H1 (cell line): Measurements from ENCODE around the gene SCN10A. TPM values are rescaled to one million over a fixed set of nuclear protein-coding genes. Genes with fewer than 3 reads are reported as not detected.

Source experiments
- CTCF ChIA-PET: fragments of 300-600 bp; sonication (Branson Sonifier 250); formaldehyde crosslinking; loops from one replicate; lab custom pipeline; 2021; ENCODE audit not compliant: partially characterized antibody; lab: Charles Lee
- POLR2A ChIA-PET: fragments of 300-600 bp; sonication (Branson Sonifier 250); formaldehyde crosslinking; loops from one replicate; lab custom pipeline; 2021; ENCODE audit warnings: inconsistent platforms; ENCODE audit not compliant: partially characterized antibody; lab: Charles Lee
- DNase-seq, 2 experiments: peaks; one replicate each; pipeline versions ENCODE4 v3.0.0 to v3.0.0-alpha.2; 2010 to 2022; ENCODE audit warnings: low spot score in 2 of 2, low read depth in 1 of 2, mixed read lengths in 1 of 2
- FAIRE-seq: peaks from 2 replicates; lab custom pipeline; 2011; peaks lifted over from hg19 to GRCh38; lab: Jason Lieb, UNC
- H2AFZ ChIP-seq: 2 replicates; pipeline ENCODE4 v1.8.1; 2012; ENCODE audit warnings: low read length, inconsistent platforms
- H2AK5ac ChIP-seq: 2 replicates; pipeline ENCODE4 v1.6.1; 2013; ENCODE audit warnings: low read depth, low read length
- H2BK120ac ChIP-seq: replicated peaks from 2 replicates; pipeline ENCODE3; 2013; ENCODE audit warnings: low read depth, low read length, inconsistent platforms
- H2BK12ac ChIP-seq: 2 replicates; pipeline ENCODE4 v1.6.1; 2013; ENCODE audit warnings: low read depth, low read length
- H2BK15ac ChIP-seq: 2 replicates; pipeline ENCODE4 v1.6.1; 2013; ENCODE audit warnings: low read length
- H2BK20ac ChIP-seq: 2 replicates; pipeline ENCODE4 v1.6.1; 2013; ENCODE audit warnings: low read length
- H2BK5ac ChIP-seq: 2 replicates; pipeline ENCODE4 v1.6.1; 2013; ENCODE audit warnings: low read depth, low read length
- H3K14ac ChIP-seq: 2 replicates; pipeline ENCODE4 v1.6.1; 2013; ENCODE audit warnings: inconsistent platforms; ENCODE audit not compliant: insufficient read length
- H3K18ac ChIP-seq: 2 replicates; pipeline ENCODE4 v1.6.1; 2013; ENCODE audit warnings: low read length; ENCODE audit errors: extremely low read depth
- H3K23ac ChIP-seq: 2 replicates; pipeline ENCODE4 v1.6.1; 2013; ENCODE audit warnings: inconsistent platforms; ENCODE audit not compliant: insufficient read length
- H3K23me2 ChIP-seq: 2 replicates; pipeline ENCODE4 v1.6.1; 2013; ENCODE audit warnings: low read depth, low read length
- H3K27ac ChIP-seq: 2 replicates; pipeline ENCODE4 v1.6.1; 2011; ENCODE audit warnings: low read depth, low read length, inconsistent platforms
- H3K27me3 ChIP-seq, 4 experiments: replicated peaks in 1 of 4; 1 replicate in 1 of 4; 2 replicates in 3 of 4; pipeline versions ENCODE4 v1.6.1 to v1.8.1; 2011 to 2013; ENCODE audit warnings: low read length in 3 of 4, mild to moderate bottlenecking in 3 of 4, inconsistent platforms in 2 of 4, mixed read lengths in 2 of 4, moderate library complexity in 1 of 4; ENCODE audit not compliant: control insufficient read depth in 3 of 4, insufficient read depth in 3 of 4; ENCODE audit errors: extremely low read depth in 1 of 4
- H3K36me3 ChIP-seq, 4 experiments: 2 replicates each; pipeline versions ENCODE4 v1.6.1 to v1.8.1; 2011 to 2013; ENCODE audit warnings: mild to moderate bottlenecking in 4 of 4, low read length in 3 of 4, moderate library complexity in 2 of 4, control low read depth in 1 of 4, inconsistent platforms in 1 of 4; ENCODE audit not compliant: insufficient read depth in 4 of 4, control insufficient read depth in 2 of 4
- H3K4ac ChIP-seq: replicated peaks from 2 replicates; pipeline ENCODE3; 2013; ENCODE audit warnings: low read length, low read depth, mixed read lengths, inconsistent platforms; ENCODE audit not compliant: insufficient read length
- H3K4me1 ChIP-seq, 4 experiments: replicated peaks in 1 of 4; 1 replicate in 1 of 4; 2 replicates in 3 of 4; pipeline versions ENCODE4 v1.6.1 to v1.8.1; 2011 to 2013; ENCODE audit warnings: low read length in 3 of 4, inconsistent platforms in 2 of 4, mixed read lengths in 1 of 4; ENCODE audit not compliant: insufficient read depth in 4 of 4, control insufficient read depth in 3 of 4
- H3K4me2 ChIP-seq, 2 experiments: 2 replicates each; pipeline versions ENCODE4 v1.6.1 to v1.8.1; 2011 to 2013; ENCODE audit warnings: low read depth in 2 of 2, low read length in 2 of 2, control low read depth in 1 of 2, inconsistent platforms in 1 of 2, mild to moderate bottlenecking in 1 of 2; ENCODE audit not compliant: insufficient read depth in 1 of 2
- H3K4me3 ChIP-seq, 4 experiments: fragments of 200-600, 300-600 bp in 1 of 4; sonication (generic), shearing (Covaris generic), sonication (Bioruptor Twin) in 1 of 4; 2 replicates each; pipeline versions ENCODE4 v1.5.1 to v1.8.1; 2011 to 2016; ENCODE audit warnings: low read length in 4 of 4, low read depth in 3 of 4, control low read depth in 2 of 4, inconsistent platforms in 2 of 4, mild to moderate bottlenecking in 2 of 4, mixed read lengths in 1 of 4, moderate library complexity in 1 of 4; ENCODE audit not compliant: insufficient read depth in 2 of 4; ENCODE audit errors: extremely low read depth in 1 of 4
- H3K56ac ChIP-seq: replicated peaks from 2 replicates; pipeline ENCODE3; 2013; ENCODE audit warnings: low read depth, mild to moderate bottlenecking, mixed read lengths, low read length, inconsistent platforms; ENCODE audit not compliant: insufficient read length
- H3K79me1 ChIP-seq: 2 replicates; pipeline ENCODE4 v1.6.1; 2013; ENCODE audit warnings: low read depth, low read length, control low read depth
- H3K79me2 ChIP-seq, 2 experiments: 2 replicates each; pipeline versions ENCODE4 v1.6.1 to v1.8.1; 2012 to 2013; ENCODE audit warnings: low read length in 2 of 2, mild to moderate bottlenecking in 2 of 2, inconsistent platforms in 1 of 2; ENCODE audit not compliant: insufficient read depth in 2 of 2, control insufficient read depth in 1 of 2
- H3K9ac ChIP-seq, 4 experiments: replicated peaks in 1 of 4; 1 replicate in 1 of 4; 2 replicates in 3 of 4; pipeline versions ENCODE4 v1.6.1 to v1.8.1; 2011 to 2013; ENCODE audit warnings: low read depth in 3 of 4, low read length in 3 of 4, control low read depth in 2 of 4, mild to moderate bottlenecking in 2 of 4, moderate library complexity in 2 of 4, inconsistent platforms in 1 of 4; ENCODE audit errors: extremely low read depth in 1 of 4
- H3K9me3 ChIP-seq, 2 experiments: 2 replicates each; pipeline versions ENCODE4 v1.6.1 to v1.8.1; 2012 to 2013; ENCODE audit warnings: mild to moderate bottlenecking in 2 of 2, moderate library complexity in 2 of 2, control low read depth in 1 of 2, inconsistent platforms in 1 of 2, low read depth in 1 of 2, low read length in 1 of 2, mixed read lengths in 1 of 2; ENCODE audit not compliant: insufficient read depth in 2 of 2
- H4K20me1 ChIP-seq, 2 experiments: replicated peaks in 1 of 2; 2 replicates each; pipeline versions ENCODE3 to v1.8.1; 2011 to 2013; ENCODE audit warnings: inconsistent platforms in 2 of 2, low read length in 2 of 2, mild to moderate bottlenecking in 1 of 2; ENCODE audit not compliant: insufficient read depth in 2 of 2, control insufficient read depth in 1 of 2
- H4K5ac ChIP-seq: 2 replicates; pipeline ENCODE4 v1.6.1; 2013; ENCODE audit warnings: low read length, low read depth, mixed read lengths, inconsistent platforms; ENCODE audit not compliant: insufficient read length
- H4K8ac ChIP-seq: 2 replicates; pipeline ENCODE4 v1.8.0; 2013; ENCODE audit warnings: mild to moderate bottlenecking, moderate library complexity, low read length, inconsistent platforms; ENCODE audit not compliant: insufficient read depth; ENCODE audit errors: extremely low read depth
- H4K91ac ChIP-seq: replicated peaks from 2 replicates; pipeline ENCODE3; 2013; ENCODE audit warnings: low read length, mixed read lengths, inconsistent platforms; ENCODE audit not compliant: insufficient read length
- CBX5 ChIP-seq: fragments of 300-800, 300-1000 bp; sonication (generic); IDR thresholded peaks from 2 replicates; pipeline ENCODE4 v1.7.1; 2016; ENCODE audit warnings: antibody characterized with exemption, low read length, low read depth
- CREB1 ChIP-seq: IDR thresholded peaks from 2 replicates; pipeline ENCODE4 v1.6.1; 2012; ENCODE audit warnings: inconsistent platforms
- NANOG ChIP-seq: IDR thresholded peaks from 2 replicates; pipeline ENCODE4 v1.6.1; 2011; ENCODE audit warnings: low read length, low read depth, mild to moderate bottlenecking, inconsistent platforms; ENCODE audit not compliant: insufficient read depth, poor library complexity, severe bottlenecking
- POLR2A ChIP-seq, 2 experiments: IDR thresholded peaks; 1 replicate in 1 of 2; 2 replicates in 1 of 2; pipeline ENCODE4 v1.6.1; 2011; ENCODE audit warnings: low read depth in 2 of 2, low read length in 2 of 2, mild to moderate bottlenecking in 2 of 2; ENCODE audit errors: control extremely low read depth in 1 of 2
- POLR2AphosphoS5 ChIP-seq: IDR thresholded peaks from 2 replicates; pipeline ENCODE4 v1.6.1; 2011; ENCODE audit warnings: low read depth, low read length
- SP4 ChIP-seq: IDR thresholded peaks from 2 replicates; pipeline ENCODE4 v1.6.1; 2012; ENCODE audit warnings: low read length, inconsistent platforms
- TAF7 ChIP-seq: optimal IDR thresholded peaks from 2 replicates; pipeline ENCODE3; 2011; ENCODE audit warnings: low read depth, mild to moderate bottlenecking, inconsistent platforms, low read length, moderate library complexity, borderline replicate concordance
- TEAD4 ChIP-seq: IDR thresholded peaks from 2 replicates; pipeline ENCODE4 v1.6.1; 2012; ENCODE audit warnings: low read depth, low read length, inconsistent platforms, mixed read lengths
- WGBS, 2 experiments: shearing (Covaris generic) in 1 of 2; methylation state at CpG; one replicate each; pipeline versions ENCODE4 v1.1.6 to v1.1.7; 2013 to 2015; ENCODE audit warnings: low lambda C conversion rate in 2 of 2, mixed read lengths in 2 of 2, inconsistent platforms in 1 of 2, low coverage in 1 of 2, missing lambda C conversion rate in 1 of 2; ENCODE audit not compliant: insufficient replicate concordance in 2 of 2, insufficient coverage in 1 of 2, insufficient read length in 1 of 2; ENCODE audit errors: extremely low coverage in 1 of 2, missing lambda C conversion rate in 1 of 2; 5-methylcytosine and 5-hydroxymethylcytosine counted together
- polyA plus RNA-seq, 7 experiments: library from polyadenylated mRNA; depleted of rRNA in 3 of 7; stranded (reverse) in 5 of 7; unstranded in 2 of 7; fragments of >200 nt in 5 of 7; fragments of 200-250 nt in 2 of 7; gene quantifications; 1 replicate in 5 of 7; 2 replicates in 1 of 7; 4 replicates in 1 of 7; pipeline versions ENCODE4 v1.2.1 to v1.2.3, GENCODE V29; 2011 to 2013; ENCODE audit warnings: missing spikeins in 2 of 7, mixed read lengths in 2 of 7
- total RNA-seq: library from RNA; stranded (reverse); fragmentation: NEBNext Ultra II Directional; extraction: Animal tissue kit (Norgen Biotek cat#: 25700); gene quantifications from 2 replicates; pipeline ENCODE4 v1.2.1, GENCODE V29; 2021

The SCN10A gene
- total and polyA plus RNA-seq, 2 of the 8 experiments (the other 6 are each of a cell fraction or from before 2014, with no cell fraction given), result not detected

GRCh38 chr3:38835939-38836338 is 19.9 kb upstream of the SCN10A start:
- Histone ChIP-seq H2BK15ac (no peak overlapping the region), H3K14ac (no peak overlapping the region), H3K36me3 (no peaks in the 10 kb centered on the region), H4K5ac (no peak overlapping the region), H3K23me2 (no peaks in the 10 kb centered on the region), H3K4me1 (peaks cover 4 to 17% (median 7%) of the 10 kb centered on the region in 4 experiments; a peak in 6 of 7 replicates), H3K4ac (no peak overlapping the region), H3K18ac (no peak overlapping the region), H3K27me3 (no peaks in the 10 kb centered on the region; a peak in 1 of 7 replicates), H2BK5ac (no peak overlapping the region), H4K20me1 (no peaks in the 10 kb centered on the region), H3K79me1 (no peaks in the 10 kb centered on the region), H3K4me2 (no peak overlapping the region), H3K9ac (no peak overlapping the region), H3K27ac (no peak overlapping the region), H4K8ac (no peak overlapping the region), H3K23ac (no peak overlapping the region), H4K91ac (no peak overlapping the region), H3K4me3 (no peak overlapping the region), H3K56ac (no peak overlapping the region), H2BK20ac (no peak overlapping the region), H2BK12ac (no peak overlapping the region), H3K79me2 (no peaks in the 10 kb centered on the region), H2AK5ac (no peak overlapping the region), H2AFZ (no peak overlapping the region), H3K9me3 (no peaks in the 10 kb centered on the region), H2BK120ac (no peak overlapping the region)
- FAIRE-seq, result no peak
- CTCF ChIA-PET, result interaction anchor here (2.5 kb wide), 2 partner anchors 8 to 14 kb away, joined by 9 read pairs; no protein-coding TSS in a partner anchor
- no peak for DNase-seq
- POLR2A ChIA-PET, result no interaction called here
- WGBS, 2 experiments, result 95% methylated on average over 3 of the region's 3 CpGs; no CpG with 5 or more reads in 1 of the 2 experiments
- TF ChIP-seq CBX5 (no peak), TAF7 (no peak), TEAD4 (no peak), POLR2A (IDR thresholded peaks at IDR 0.05; ENCODE audit: control extremely low read depth in 1 of 2, low read depth in 2 of 2, low read length in 2 of 2) (no peak), CREB1 (no peak), POLR2AphosphoS5 (no peak), NANOG (no peak), SP4 (no peak)
